Heart left ventricle (tissue), 16 donors: Measurements from ENCODE around the gene ZNF610. TPM values are rescaled to one million over a fixed set of nuclear protein-coding genes. Genes with fewer than 3 reads are reported as not detected.

ENCODE experiments used
- ATAC-seq, 4 donors: fragments of 200-7000 bp; cut with Tn5 transposase; one replicate each; pipeline ENCODE4 v1.9.1; 2020 to 2022; ENCODE audit warnings: moderate library complexity in 4 of 4, mild to moderate bottlenecking in 3 of 4, moderate number of reproducible peaks in 1 of 4
- DNase-seq, 5 donors: peaks; one replicate each; pipeline ENCODE4 v3.0.0-alpha.2; 2020
- H3K27ac ChIP-seq, 12 donors: fragments of 200-600 bp; sonication (generic) in 4 of 12; one replicate each; pipeline versions ENCODE4 v1.5.0 to v1.8.0; 2016 to 2022; ENCODE audit warnings: mild to moderate bottlenecking in 2 of 12
- H3K27me3 ChIP-seq, 9 donors: fragments of 200-600 bp; sonication (generic) in 2 of 9; one replicate each; pipeline versions ENCODE4 v1.5.1 to v1.8.0; 2016 to 2022; ENCODE audit warnings: mild to moderate bottlenecking in 3 of 9
- H3K36me3 ChIP-seq, 9 donors: fragments of 200-600 bp; sonication (generic) in 2 of 9; one replicate each; pipeline versions ENCODE4 v1.5.0 to v1.8.0; 2018 to 2022; ENCODE audit warnings: mild to moderate bottlenecking in 2 of 9
- H3K4me1 ChIP-seq, 12 donors: fragments of 200-600 bp; sonication (generic) in 4 of 12; one replicate each; pipeline versions ENCODE4 v1.5.0 to v1.8.0; 2016 to 2022; ENCODE audit warnings: mild to moderate bottlenecking in 3 of 12
- H3K4me3 ChIP-seq, 12 donors: fragments of 200-600 bp; sonication (generic) in 4 of 12; one replicate each; pipeline versions ENCODE4 v1.5.0 to v1.8.0; 2017 to 2022; ENCODE audit warnings: mild to moderate bottlenecking in 9 of 12, moderate library complexity in 4 of 12
- H3K9me3 ChIP-seq, 12 donors: fragments of 200-600 bp; sonication (generic) in 4 of 12; one replicate each; pipeline versions ENCODE4 v1.5.0 to v1.8.0; 2016 to 2022; ENCODE audit warnings: mild to moderate bottlenecking in 1 of 12
- CTCF ChIP-seq, 12 donors: fragments of 200-600 bp; sonication (generic) in 4 of 12; IDR thresholded peaks; one replicate each; pipeline versions ENCODE4 v1.5.0 to v1.8.0; 2018 to 2022; ENCODE audit warnings: antibody characterized with exemption in 12 of 12, mild to moderate bottlenecking in 5 of 12
- POLR2A ChIP-seq, 2 donors: fragments of 450-650 bp; IDR thresholded peaks; one replicate each; pipeline ENCODE4 v1.6.1; 2017; ENCODE audit warnings: antibody characterized with exemption in 2 of 2, mild to moderate bottlenecking in 2 of 2, moderate library complexity in 2 of 2
- WGBS, 4 donors: extraction: QIAGEN DNeasy Blood & Tissue Kit in 2 of 4; methylation state at CpG; one replicate each; pipeline versions ENCODE4 v1.1.5 to v1.1.7; 2013 to 2018; 5-methylcytosine and 5-hydroxymethylcytosine counted together
- intact Hi-C, 10 donors: fragments of 100-400 bp; cut with DNase I; formaldehyde crosslinking; loops; one replicate each; pipeline versions ENCODE4 v1.11.1 to v1.14.2; 2022
- polyA plus RNA-seq, 2 donors: library from polyadenylated mRNA; stranded (reverse); fragments of 200-250 nt; gene quantifications; one replicate each; pipeline ENCODE4 v1.2.3, GENCODE V29; 2013
- total RNA-seq, 9 donors: library from RNA; depleted of rRNA in 2 of 9; stranded (reverse); fragments of >200 nt in 2 of 9; fragmentation: NEBNext Ultra II Directional in 3 of 9; extraction: Animal tissue kit (Norgen Biotek cat#: 25700) in 3 of 9; gene quantifications; one replicate each; pipeline versions ENCODE4 v1.1.0 to v1.2.4, GENCODE V29; 2016 to 2023
- donor health status: ischemic (EF 13 %, LVEDD 7.1; RV severe dilation, severe dysfunction).
- donor health status: healthy with polysubstance abuse.
- donor health status: DM: no; HTN: yes; CAD: no.
- donor health status: DM: no; HTN: no; CAD: no.
- donor health status: ischemic (EF 25% LVEDD 6.9; RV normal size, moderate dysfunction).
- donor health status: ischemic (EF 25% LVEDD 5.7; RV mildly dilated, moderate dysfunction).
- donor health status: healthy.
- donor health status: DM: yes; HTN: yes; CAD: no.
- donor health status: ischemic (EF 35%, LVEDD 5.7; RV mildly dilated, moderate dysfunction).
- donor health status: nonischemic (EF 11% LVEDD 7.7; RV severe dilation, severe dysfunction).
- donor health status: DM: yes; HTN: yes; CAD: no.
- donor health status: PGD.
- donor health status: ischemic (EF 29% LVEDD 5.4; RV normal size, mild dysfunction).
- donor health status: nonischemic (EF 23%, LVEDD 6.1; RV moderate dilation, normal function).

ZNF610 gene
- total and polyA plus RNA-seq, 11 donors, result 2.4 to 8.2 (median 3.2) TPM

- peaks cover 0 to 11% (median 0%) of the 10 kb centered on the region in 12 donors for H3K9me3 ChIP-seq
- H3K4me1 ChIP-seq, result peaks cover 0 to 18% (median 11%) of the 10 kb centered on the region in 12 donors
- H3K36me3 ChIP-seq, result peaks cover 0 to 39% (median 23%) of the 10 kb centered on the region in 9 donors
- H3K4me3 ChIP-seq, result peak overlapping the region; percentile 42 to 98 (median 86)
- no peak for DNase-seq
- TF ChIP-seq POLR2A (IDR thresholded peaks at IDR 0.05) (no peak), CTCF (IDR thresholded peaks at IDR 0.05) (no peak)
- 23 to 25% (median 23%) methylated on average over 8 of the region's 8 CpGs for WGBS, 4 donors
- ATAC-seq, result peak in 2 of 4 donors; percentile 1 to 9
- H3K27me3 ChIP-seq, result no peaks in the 10 kb centered on the region
- intact Hi-C loops, result loop anchor here in 5 of 10 donors (2.0 to 5.0 kb wide), 3 partner anchors 28 to 41 kb away; partner anchors contain the start of genes ZNF766 (in 3 of the 5) and ZNF610 (in 2 of the 5)
- H3K27ac ChIP-seq, result peak overlapping the region in 11 of 12 donors; percentile 57 to 98 (median 87)
Measured at GRCh38 chr19:52296400-52296772, 39.7 kb upstream of the ZNF610 start.

- 0 to 1% (median 1%) methylated on average over 14 to 66 of the region's 75 CpGs for WGBS, 4 donors
- Histone ChIP-seq H3K4me1 (peaks cover 0 to 18% (median 11%) of the 10 kb centered on the region in 12 donors), H3K9me3 (peaks cover 0 to 7% (median 0%) of the 10 kb centered on the region in 12 donors), H3K27ac (peak within 1 kb of the TSS; percentile 85 to 98 (median 94)), H3K36me3 (peaks cover 0 to 40% (median 24%) of the 10 kb centered on the region in 9 donors), H3K4me3 (peak within 1 kb of the TSS; percentile 42 to 98 (median 86)), H3K27me3 (no peaks in the 10 kb centered on the region)
- ATAC-seq (peak; percentile 75 to 90 (median 88)), DNase-seq (peak; percentile 81 to 94 (median 88))
- intact Hi-C loops, result loop anchor here in 5 of 10 donors (2.0 to 5.0 kb wide), 3 partner anchors 28 to 40 kb away; partner anchors contain the start of genes ZNF766 (in 3 of the 5) and ZNF610 (in 2 of the 5)
- peak in 1 of 2 donors; percentile 48 for TF ChIP-seq POLR2A (IDR thresholded peaks at IDR 0.05)
- peak in 2 of 12 donors; percentile 6 to 16 for TF ChIP-seq CTCF (IDR thresholded peaks at IDR 0.05)
Measured at GRCh38 chr19:52296773-52297600, 39.1 kb upstream of the ZNF610 start, which contains the start of gene ZNF480. Gene ZNF480, plus strand, starts transcription at chr19:52297169. Its CDS starts 3,244 bp downstream, at chr19:52300413.

GRCh38 chr19:52297601-52298364 is 38.3 kb upstream of the ZNF610 start:
- Histone ChIP-seq H3K4me3 (peak overlapping the region; percentile 36 to 98 (median 86)), H3K27me3 (no peaks in the 10 kb centered on the region), H3K27ac (peak overlapping the region; percentile 85 to 98 (median 94)), H3K9me3 (peaks cover 0 to 11% (median 1%) of the 10 kb centered on the region in 12 donors), H3K36me3 (peaks cover 0 to 41% (median 31%) of the 10 kb centered on the region in 9 donors), H3K4me1 (peaks cover 0 to 18% (median 11%) of the 10 kb centered on the region in 12 donors)
- DNase-seq (no peak), ATAC-seq (peak in 1 of 4 donors; percentile 18)
- intact Hi-C loops, result loop anchor here in 5 of 10 donors (2.0 to 5.0 kb wide), 3 partner anchors 29 to 40 kb away; partner anchors contain the start of genes ZNF766 (in 3 of the 5) and ZNF610 (in 2 of the 5)
- WGBS, 4 donors, result 11 to 14% (median 14%) methylated on average over 18 of the region's 18 CpGs
- TF ChIP-seq POLR2A (IDR thresholded peaks at IDR 0.05), result no peak
- no peak for TF ChIP-seq CTCF (IDR thresholded peaks at IDR 0.05)
